ENCODE results near the gene IL12RB1.

IL12RB1 gene

DNA sequence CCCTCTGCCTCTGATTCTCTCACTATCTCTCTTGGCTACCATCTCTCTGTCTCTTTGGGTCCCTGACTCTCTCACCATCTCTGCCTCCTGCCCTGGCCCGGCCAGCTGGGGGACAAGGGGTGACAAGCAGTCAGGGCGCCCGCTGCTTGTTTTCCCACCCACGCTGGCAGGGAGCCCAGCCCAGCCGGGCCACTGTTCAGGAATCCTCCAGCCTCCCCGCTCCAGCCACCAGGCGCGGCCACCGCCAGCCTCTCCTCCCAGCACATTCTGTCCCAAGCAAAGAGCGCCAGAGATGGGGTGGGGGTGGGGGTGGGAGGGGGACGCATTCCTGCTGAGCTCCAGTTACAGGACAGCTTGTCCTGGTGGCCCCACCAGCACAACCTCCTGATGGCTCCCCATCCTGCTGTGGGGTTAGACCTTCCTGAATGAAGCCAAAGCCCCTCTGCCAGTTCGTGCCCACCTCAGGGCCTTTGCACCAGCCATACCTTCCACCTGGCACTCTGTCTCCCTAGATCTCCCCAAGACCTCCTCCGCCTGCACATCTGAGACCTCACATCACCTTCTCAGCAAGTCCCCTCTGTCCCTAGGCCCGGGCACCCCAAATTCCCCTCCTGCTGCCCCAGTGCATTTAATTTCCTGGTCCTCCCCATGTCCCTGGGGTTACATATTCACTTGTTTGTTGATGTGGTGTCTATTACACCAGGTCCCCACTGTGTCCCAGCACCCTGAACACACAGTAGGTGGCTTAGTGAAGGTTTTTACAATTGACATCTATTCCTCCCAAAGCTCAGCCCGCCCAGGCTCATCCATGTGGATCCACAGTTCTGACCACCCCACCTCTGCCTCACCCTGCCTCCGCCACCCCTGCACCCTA is 66.3 kb downstream of the IL12RB1 start:
- in situ Hi-C loops (cut with HindIII; ENCODE audit: low pct_unique_long_range_greater_than_20kb, low sequenced_read_pairs), result no loop called here
- DNase-seq (ENCODE audit: low read depth in 1 of 2, low spot score in 1 of 2), result no peak
- no peak for TF ChIP-seq JUND (IDR thresholded peaks at IDR 0.05; ENCODE audit: low read depth)

GRCh38 chr19:18017275-18018083 is 69.3 kb downstream of the IL12RB1 start:
- in situ Hi-C loops (cut with HindIII; ENCODE audit: low pct_unique_long_range_greater_than_20kb, low sequenced_read_pairs), result no loop called here
- no peak for TF ChIP-seq JUND (IDR thresholded peaks at IDR 0.05; ENCODE audit: low read depth)
- no peak for DNase-seq (ENCODE audit: low read depth in 1 of 2, low spot score in 1 of 2)

DNA sequence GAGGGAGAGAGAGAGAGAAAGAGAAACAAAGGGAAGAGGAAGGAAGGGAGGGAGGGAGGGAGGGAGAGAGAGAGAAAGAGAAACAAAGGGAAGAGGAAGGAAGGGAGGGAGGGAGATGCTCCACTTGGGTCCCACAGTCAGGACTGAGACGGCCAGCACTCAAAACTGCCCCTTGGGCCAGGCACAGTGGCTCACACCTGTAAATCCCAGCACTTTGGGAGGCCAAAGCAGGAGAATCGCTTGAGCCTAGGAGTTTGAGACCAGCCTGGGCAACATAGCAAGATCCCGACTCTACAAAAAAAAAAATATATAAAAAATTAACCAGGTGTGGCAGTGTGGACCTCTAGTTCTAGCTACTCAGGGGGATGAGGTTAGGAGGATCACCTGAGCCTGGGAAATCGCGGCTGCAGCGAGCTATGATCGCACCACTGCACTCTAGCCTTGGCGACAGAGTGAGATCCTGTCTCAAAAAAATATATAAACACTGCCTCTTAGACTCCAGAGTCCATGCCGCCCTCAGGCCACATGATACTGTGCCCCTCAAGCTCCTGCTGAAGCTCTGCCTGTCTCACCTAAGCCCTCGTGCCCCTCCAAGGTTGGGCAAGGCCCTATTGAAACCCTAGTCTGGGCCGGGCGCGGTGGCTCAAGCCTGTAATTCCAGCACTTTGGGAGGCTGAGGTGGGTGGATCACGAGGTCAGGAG is 70.4 kb downstream of the IL12RB1 start:
- no peak for DNase-seq (ENCODE audit: low read depth in 1 of 2, low spot score in 1 of 2)
- in situ Hi-C loops (cut with HindIII; ENCODE audit: low pct_unique_long_range_greater_than_20kb, low sequenced_read_pairs), result no loop called here
- TF ChIP-seq JUND (IDR thresholded peaks at IDR 0.05; ENCODE audit: low read depth), result no peak

DNA sequence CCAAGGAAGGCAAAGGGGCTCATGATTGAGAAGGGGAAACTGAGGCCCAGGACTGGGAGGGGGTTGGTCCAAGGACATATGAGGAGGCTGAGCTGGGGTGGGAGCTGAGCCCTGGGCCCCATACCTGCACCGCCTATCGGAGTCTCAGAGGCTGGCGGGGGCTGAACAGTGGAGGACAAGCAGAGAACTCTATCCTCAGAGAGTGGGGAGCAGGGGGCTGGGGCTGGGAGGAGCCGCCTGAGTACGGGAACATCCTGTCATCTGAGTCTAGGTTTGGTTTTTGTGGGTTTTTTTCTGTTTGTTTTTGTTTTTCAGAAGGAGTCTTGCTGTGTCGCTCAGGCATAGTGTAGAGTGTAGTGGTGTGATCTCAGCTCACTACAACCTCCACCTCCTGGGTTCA is 72.5 kb downstream of the IL12RB1 start:
- in situ Hi-C loops (cut with HindIII; ENCODE audit: low pct_unique_long_range_greater_than_20kb, low sequenced_read_pairs), result no loop called here
- no peak for DNase-seq (ENCODE audit: low read depth in 1 of 2, low spot score in 1 of 2)
- no peak for TF ChIP-seq JUND (IDR thresholded peaks at IDR 0.05; ENCODE audit: low read depth)

DNA sequence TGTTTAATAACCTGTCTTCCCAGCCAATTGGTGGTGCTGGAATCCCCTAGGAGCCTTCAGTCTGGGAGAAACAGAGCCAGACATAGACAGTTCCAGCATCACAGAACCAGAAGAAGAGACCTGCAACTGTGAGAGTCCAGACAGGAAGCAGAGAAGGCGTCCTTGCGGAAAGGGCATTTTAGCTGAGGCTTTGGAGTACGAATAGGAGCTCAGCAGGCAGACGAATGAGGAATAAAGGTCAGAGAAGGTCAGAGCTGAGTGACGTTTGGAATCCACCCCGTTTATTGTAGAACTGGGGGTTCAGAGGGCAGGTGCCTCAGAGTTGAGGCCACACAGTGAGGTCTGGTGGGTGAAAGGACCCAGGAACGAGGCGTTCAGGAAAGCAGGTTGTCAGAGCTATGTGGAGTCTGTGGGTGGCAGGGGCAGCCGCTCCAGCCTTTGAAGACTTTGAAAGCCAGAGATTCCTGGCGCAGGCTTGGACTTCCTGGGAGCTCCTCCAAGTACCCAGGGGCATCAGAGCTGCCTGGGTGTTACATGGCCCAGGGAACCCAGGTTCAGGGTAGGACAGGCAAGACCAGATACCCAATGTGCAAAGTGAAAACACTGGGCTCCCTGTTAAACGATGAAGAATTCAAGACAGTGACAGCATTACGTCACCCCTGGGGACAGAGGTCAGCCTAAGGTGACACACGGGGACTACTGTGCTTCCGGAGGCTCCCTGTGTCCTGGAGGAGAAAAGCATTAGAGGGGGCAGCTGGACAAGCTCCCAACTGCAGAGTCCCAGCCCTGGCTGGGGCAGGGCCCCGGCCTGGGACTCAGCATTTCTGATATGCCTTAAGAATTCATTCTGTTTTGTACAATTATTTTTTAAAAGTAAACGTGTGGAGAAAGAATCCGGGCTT is 73.3 kb downstream of the IL12RB1 start:
- no peak for DNase-seq (ENCODE audit: low read depth in 1 of 2, low spot score in 1 of 2)
- in situ Hi-C loops (cut with HindIII; ENCODE audit: low pct_unique_long_range_greater_than_20kb, low sequenced_read_pairs), result no loop called here
- TF ChIP-seq JUND (IDR thresholded peaks at IDR 0.05; ENCODE audit: low read depth), result no peak

DNA sequence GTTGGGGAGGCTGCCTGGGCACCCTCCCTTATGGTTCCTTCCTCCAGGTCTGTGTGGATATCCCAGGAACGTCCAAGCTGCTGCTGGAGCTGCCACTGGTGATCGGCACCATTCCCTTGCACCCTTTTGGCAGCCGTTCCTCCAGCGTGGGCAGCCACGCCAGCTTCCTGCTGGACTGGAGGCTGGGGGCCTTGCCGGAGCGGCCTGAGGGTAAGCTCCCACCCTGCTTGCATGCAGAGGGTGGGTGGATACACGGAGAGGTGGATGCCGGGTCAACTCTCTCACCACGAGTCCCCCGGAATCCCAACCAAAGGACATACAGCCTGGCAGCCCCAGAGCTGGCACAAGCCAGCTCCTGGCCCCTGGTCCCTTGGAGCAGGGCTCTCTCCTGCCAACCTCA is 76.6 kb downstream of the IL12RB1 start:
- DNase-seq (ENCODE audit: low read depth in 1 of 2, low spot score in 1 of 2), result no peak
- in situ Hi-C loops (cut with HindIII; ENCODE audit: low pct_unique_long_range_greater_than_20kb, low sequenced_read_pairs), result no loop called here
- TF ChIP-seq JUND (IDR thresholded peaks at IDR 0.05; ENCODE audit: low read depth), result no peak

DNA sequence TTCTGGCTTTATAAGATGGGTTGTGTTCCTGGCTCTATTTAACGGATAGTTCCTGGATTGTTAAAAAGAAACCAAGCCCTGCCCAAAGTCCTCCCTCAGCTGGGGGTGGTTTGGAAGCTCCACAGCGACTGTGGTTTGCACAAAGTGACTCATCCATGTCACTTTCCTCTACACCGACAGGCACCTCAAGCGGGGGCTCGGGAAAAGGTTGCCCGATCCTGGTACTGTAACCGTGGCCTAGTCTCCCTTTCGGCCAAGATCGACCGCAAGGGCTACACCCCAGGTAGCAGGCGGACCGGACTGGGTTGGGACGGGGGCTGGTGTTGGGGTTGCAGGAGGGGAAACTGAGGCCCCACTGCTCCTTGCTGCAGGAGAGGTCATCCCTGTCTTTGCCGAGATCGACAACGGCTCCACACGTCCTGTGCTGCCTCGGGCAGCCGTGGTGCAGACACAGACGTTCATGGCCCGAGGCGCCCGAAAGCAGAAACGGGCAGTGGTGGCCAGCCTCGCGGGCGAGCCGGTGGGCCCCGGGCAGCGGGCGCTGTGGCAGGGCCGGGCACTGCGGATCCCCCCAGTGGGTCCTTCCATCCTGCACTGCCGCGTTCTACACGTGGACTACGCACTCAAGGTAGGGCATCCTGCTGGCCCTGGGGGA is 77.2 kb downstream of the IL12RB1 start:
- in situ Hi-C loops (cut with HindIII; ENCODE audit: low pct_unique_long_range_greater_than_20kb, low sequenced_read_pairs), result no loop called here
- no peak for DNase-seq (ENCODE audit: low read depth in 1 of 2, low spot score in 1 of 2)
- TF ChIP-seq JUND (IDR thresholded peaks at IDR 0.05; ENCODE audit: low read depth), result no peak
